DOHH2 (cell line): Measurements from ENCODE around the gene SUPT5H.

Experiments used
- EZH2phosphoT487 ChIP-seq: fragments of 200-600 bp; sonication (generic); IDR thresholded peaks from 2 replicates; pipeline ENCODE4 v1.6.1; 2017; ENCODE audit warnings: borderline replicate concordance, mild to moderate bottlenecking, antibody characterized with exemption, low read length, moderate library complexity, mixed read lengths
- TF ChIP-seq, protein P1 (sequence below): fragments of 200-600 bp; sonication (generic); IDR thresholded peaks from one replicate; pipeline ENCODE4 v1.5.1; 2014; ENCODE audit warnings: antibody characterized with exemption, mild to moderate bottlenecking, low read depth, low read length; ENCODE audit not compliant: poor library complexity, severe bottlenecking

DNA sequence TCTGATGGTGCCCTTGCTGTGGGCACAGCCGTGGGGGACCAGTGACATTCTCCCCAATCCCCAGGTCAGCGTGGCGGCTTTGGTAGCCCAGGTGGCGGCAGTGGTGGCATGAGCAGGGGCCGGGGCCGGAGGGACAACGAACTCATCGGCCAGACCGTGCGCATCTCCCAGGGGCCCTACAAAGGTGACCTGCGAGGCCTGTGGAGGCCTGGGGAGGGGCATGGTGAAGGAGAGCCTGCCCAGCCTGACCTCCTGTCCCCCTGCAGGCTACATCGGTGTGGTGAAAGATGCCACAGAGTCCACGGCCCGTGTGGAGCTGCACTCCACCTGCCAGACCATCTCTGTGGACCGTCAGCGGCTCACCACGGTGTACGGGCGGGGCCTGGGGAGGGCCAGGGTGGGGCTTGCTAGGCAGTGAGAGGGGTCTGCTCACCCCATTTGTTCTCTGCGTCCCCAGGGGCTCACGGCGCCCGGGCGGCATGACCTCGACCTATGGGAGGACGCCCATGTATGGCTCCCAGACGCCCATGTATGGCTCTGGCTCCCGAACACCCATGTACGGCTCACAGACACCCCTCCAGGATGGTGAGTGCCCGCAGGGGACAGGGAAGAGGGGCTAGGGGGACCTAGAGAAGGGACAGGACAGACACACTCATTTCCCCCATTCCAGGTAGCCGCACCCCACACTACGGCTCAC is 27.5 kb downstream of the SUPT5H start:
- TF ChIP-seq, protein P1, sequence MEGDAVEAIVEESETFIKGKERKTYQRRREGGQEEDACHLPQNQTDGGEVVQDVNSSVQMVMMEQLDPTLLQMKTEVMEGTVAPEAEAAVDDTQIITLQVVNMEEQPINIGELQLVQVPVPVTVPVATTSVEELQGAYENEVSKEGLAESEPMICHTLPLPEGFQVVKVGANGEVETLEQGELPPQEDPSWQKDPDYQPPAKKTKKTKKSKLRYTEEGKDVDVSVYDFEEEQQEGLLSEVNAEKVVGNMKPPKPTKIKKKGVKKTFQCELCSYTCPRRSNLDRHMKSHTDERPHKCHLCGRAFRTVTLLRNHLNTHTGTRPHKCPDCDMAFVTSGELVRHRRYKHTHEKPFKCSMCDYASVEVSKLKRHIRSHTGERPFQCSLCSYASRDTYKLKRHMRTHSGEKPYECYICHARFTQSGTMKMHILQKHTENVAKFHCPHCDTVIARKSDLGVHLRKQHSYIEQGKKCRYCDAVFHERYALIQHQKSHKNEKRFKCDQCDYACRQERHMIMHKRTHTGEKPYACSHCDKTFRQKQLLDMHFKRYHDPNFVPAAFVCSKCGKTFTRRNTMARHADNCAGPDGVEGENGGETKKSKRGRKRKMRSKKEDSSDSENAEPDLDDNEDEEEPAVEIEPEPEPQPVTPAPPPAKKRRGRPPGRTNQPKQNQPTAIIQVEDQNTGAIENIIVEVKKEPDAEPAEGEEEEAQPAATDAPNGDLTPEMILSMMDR = no peak
- no peak for TF ChIP-seq EZH2phosphoT487
